H9 (cell line): ENCODE results near the gene PITPNM3. TPM values are rescaled to one million over a fixed set of nuclear protein-coding genes. Genes with fewer than 3 reads are reported as not detected.
A peak's percentile ranks its signal among the peaks of the same experiment; 100 is the strongest.

Source experiments
- DNase-seq: peaks from one replicate; pipeline ENCODE4 v3.0.0-alpha.2; 2017
- H2AFZ ChIP-seq: one replicate; pipeline ENCODE4 v1.6.1; 2013; ENCODE audit warnings: mild to moderate bottlenecking, low read length, control low read depth, moderate library complexity
- H2AK5ac ChIP-seq: 2 replicates; pipeline ENCODE4 v1.6.1; 2013; ENCODE audit warnings: low read length, control low read depth, mixed read lengths; ENCODE audit not compliant: insufficient read length
- H2BK120ac ChIP-seq: one replicate; pipeline ENCODE4 v1.6.1; 2013; ENCODE audit warnings: low read depth, mild to moderate bottlenecking, low read length, control low read depth, inconsistent platforms; ENCODE audit not compliant: poor library complexity, severe bottlenecking
- H2BK12ac ChIP-seq: 2 replicates; pipeline ENCODE4 v1.6.1; 2013; ENCODE audit warnings: low read length, control low read depth, mixed read lengths, low read depth; ENCODE audit not compliant: insufficient read length
- H2BK15ac ChIP-seq: 2 replicates; pipeline ENCODE4 v1.6.1; 2013; ENCODE audit warnings: low read depth, low read length, control low read depth
- H2BK20ac ChIP-seq: one replicate; pipeline ENCODE4 v1.6.1; 2013; ENCODE audit warnings: low read depth, mild to moderate bottlenecking, low read length, control low read depth, inconsistent platforms; ENCODE audit not compliant: poor library complexity, severe bottlenecking
- H2BK5ac ChIP-seq: 2 replicates; pipeline ENCODE4 v1.6.1; 2013; ENCODE audit warnings: low read length, control low read depth, mixed read lengths; ENCODE audit not compliant: insufficient read length
- H3K14ac ChIP-seq: 2 replicates; pipeline ENCODE4 v1.6.1; 2013; ENCODE audit warnings: low read length, control low read depth; ENCODE audit not compliant: insufficient read depth
- H3K18ac ChIP-seq: 2 replicates; pipeline ENCODE4 v1.6.1; 2013; ENCODE audit warnings: low read depth, mild to moderate bottlenecking, mixed read lengths, low read length, control low read depth; ENCODE audit not compliant: insufficient read length
- H3K23ac ChIP-seq: 2 replicates; pipeline ENCODE4 v1.6.1; 2013; ENCODE audit warnings: low read length, control low read depth, mixed read lengths, low read depth; ENCODE audit not compliant: insufficient read length
- H3K23me2 ChIP-seq: 2 replicates; pipeline ENCODE4 v1.6.1; 2013; ENCODE audit warnings: low read depth, mild to moderate bottlenecking, mixed read lengths, low read length, control low read depth; ENCODE audit not compliant: insufficient read length, poor library complexity, severe bottlenecking
- H3K27ac ChIP-seq: 2 replicates; pipeline ENCODE4 v1.5.1; 2013; ENCODE audit warnings: low read length, control low read depth, mixed read lengths, low read depth; ENCODE audit not compliant: insufficient read length
- H3K27me3 ChIP-seq: 2 replicates; pipeline ENCODE4 v1.6.1; 2013; ENCODE audit warnings: low read length, control low read depth, inconsistent platforms; ENCODE audit not compliant: insufficient read depth
- H3K4ac ChIP-seq: 2 replicates; pipeline ENCODE4 v1.6.1; 2013; ENCODE audit warnings: low read depth, mild to moderate bottlenecking, control low read depth, inconsistent platforms, low read length, moderate library complexity
- H3K4me1 ChIP-seq: 2 replicates; pipeline ENCODE4 v1.6.1; 2013; ENCODE audit warnings: low read length, control low read depth, inconsistent platforms; ENCODE audit not compliant: insufficient read depth
- H3K4me2 ChIP-seq: 2 replicates; pipeline ENCODE4 v1.6.1; 2013; ENCODE audit warnings: low read length, control low read depth, mixed read lengths; ENCODE audit not compliant: insufficient read length, insufficient read depth
- H3K56ac ChIP-seq: 2 replicates; pipeline ENCODE4 v1.6.1; 2013; ENCODE audit warnings: low read depth, mild to moderate bottlenecking, mixed read lengths, low read length, control low read depth; ENCODE audit not compliant: insufficient read length
- H3K79me1 ChIP-seq: 2 replicates; pipeline ENCODE4 v1.6.1; 2013; ENCODE audit warnings: low read depth, mild to moderate bottlenecking, moderate library complexity, low read length, control low read depth, inconsistent platforms; ENCODE audit not compliant: insufficient read depth, poor library complexity, severe bottlenecking
- H3K79me2 ChIP-seq: 2 replicates; pipeline ENCODE4 v1.6.1; 2013; ENCODE audit warnings: low read length, control low read depth, inconsistent platforms; ENCODE audit not compliant: insufficient read depth
- H3K9ac ChIP-seq: 2 replicates; pipeline ENCODE4 v1.6.1; 2013; ENCODE audit warnings: low read length, control low read depth, mixed read lengths; ENCODE audit not compliant: insufficient read length; ENCODE audit errors: extremely low read depth
- H3K9me3 ChIP-seq: one replicate; pipeline ENCODE4 v1.6.1; 2013; ENCODE audit warnings: low read depth, low read length, inconsistent platforms; ENCODE audit not compliant: control insufficient read depth
- H3T11ph ChIP-seq: one replicate; pipeline ENCODE4 v1.6.1; 2013; ENCODE audit warnings: mild to moderate bottlenecking, low read length, control low read depth, inconsistent platforms
- H4K20me1 ChIP-seq: one replicate; pipeline ENCODE4 v1.6.1; 2013; ENCODE audit not compliant: control insufficient read depth, insufficient read length, insufficient read depth
- H4K5ac ChIP-seq: 2 replicates; pipeline ENCODE4 v1.6.1; 2013; ENCODE audit warnings: low read depth, mild to moderate bottlenecking, mixed read lengths, low read length, control low read depth; ENCODE audit not compliant: insufficient read length
- H4K8ac ChIP-seq: replicated peaks from 2 replicates; pipeline ENCODE4 v1.6.1; 2013; ENCODE audit warnings: low read length, control low read depth, mixed read lengths, low read depth; ENCODE audit not compliant: insufficient read length
- H4K91ac ChIP-seq: 2 replicates; pipeline ENCODE4 v1.6.1; 2013; ENCODE audit warnings: low read depth, mild to moderate bottlenecking, moderate library complexity, mixed read lengths, low read length, control low read depth; ENCODE audit not compliant: insufficient read length
- H3K27ac Mint-ChIP-seq, 3 experiments: 2 replicates in 2 of 3; 3 replicates in 1 of 3; pipeline ENCODE4 v1.8.0; 2020 to 2021; ENCODE audit warnings: mixed read lengths in 3 of 3, mild to moderate bottlenecking in 1 of 3, moderate library complexity in 1 of 3
- H3K27me3 Mint-ChIP-seq: 2 replicates; pipeline ENCODE4 v1.8.0; 2021; ENCODE audit warnings: low read depth, mild to moderate bottlenecking, moderate library complexity, mixed read lengths
- H3K36me3 Mint-ChIP-seq, 3 experiments: 2 replicates in 2 of 3; 3 replicates in 1 of 3; pipeline ENCODE4 v1.8.0; 2020 to 2021; ENCODE audit warnings: low read depth in 3 of 3, mixed read lengths in 3 of 3; ENCODE audit not compliant: insufficient read depth in 1 of 3
- H3K4me1 Mint-ChIP-seq, 2 experiments: 2 replicates each; pipeline ENCODE4 v1.8.0; 2020; ENCODE audit warnings: mixed read lengths in 2 of 2
- H3K4me3 Mint-ChIP-seq, 2 experiments: 2 replicates in 1 of 2; 3 replicates in 1 of 2; pipeline ENCODE4 v1.8.0; 2020 to 2021; ENCODE audit warnings: mild to moderate bottlenecking in 2 of 2, mixed read lengths in 2 of 2, moderate library complexity in 1 of 2
- H3K9me3 Mint-ChIP-seq, 2 experiments: 2 replicates in 1 of 2; 3 replicates in 1 of 2; pipeline ENCODE4 v1.8.0; 2020; ENCODE audit warnings: mild to moderate bottlenecking in 2 of 2, mixed read lengths in 2 of 2, moderate library complexity in 1 of 2
- WGBS: extraction: QIAGEN DNeasy Blood & Tissue Kit; methylation state at CpG from one replicate; pipeline ENCODE4 v1.1.7; 2013; ENCODE audit warnings: missing lambda C conversion rate, low lambda C conversion rate, mixed read lengths; ENCODE audit not compliant: insufficient read length; ENCODE audit errors: extremely low coverage; 5-methylcytosine and 5-hydroxymethylcytosine counted together
- total RNA-seq: library from RNA; stranded (reverse); gene quantifications from 2 replicates; pipeline ENCODE4 v1.2.1, GENCODE V29; 2021
- TF ChIP-seq, protein P1 (sequence below): fragments of 200-600 bp; sonication (generic); conservative IDR thresholded peaks from 3 replicates; pipeline ENCODE4 v1.8.0; 2021; ENCODE audit warnings: antibody characterized with exemption, mild to moderate bottlenecking

PITPNM3 gene
- total RNA-seq, 1 experiment from 2014 or later, result 3.4 TPM

GRCh38 chr17:6523809-6524355 is 32.5 kb downstream of the PITPNM3 start:
- no peaks in the 10 kb centered on the region for H3K9me3 ChIP-seq
- H2BK15ac ChIP-seq, result no peak overlapping the region
- Mint-ChIP-seq H3K4me3 (no peak overlapping the region), H3K36me3 (peaks cover 0 to 6% (median 3%) of the 10 kb centered on the region in 3 experiments; a peak in 5 of 7 replicates), H3K27ac (no peak overlapping the region; a peak in 1 of 7 replicates), H3K9me3 (peaks cover 0 to 4% of the 10 kb centered on the region in 2 experiments; a peak in 2 of 5 replicates), H3K27me3 (no peaks in the 10 kb centered on the region; the same call in 1 of the 2 replicates), H3K4me1 (peaks cover 8 to 17% of the 10 kb centered on the region in 2 experiments)
- no peaks in the 10 kb centered on the region for H3K79me1 ChIP-seq
- no peak overlapping the region for H2BK5ac ChIP-seq
- H4K5ac ChIP-seq, result no peak overlapping the region
- H3K14ac ChIP-seq, result 0 out of 2 replicates have a peak overlapping the region, but pooled peaks have one; percentile 17
- no peak overlapping the region for H3K23ac ChIP-seq
- no peak overlapping the region for H4K8ac ChIP-seq
- H2BK20ac ChIP-seq, result no peak overlapping the region
- H2BK120ac ChIP-seq, result no peak overlapping the region
- DNase-seq, result peak; percentile 22
- 0 out of 2 replicates have a peak, but pooled peaks cover 2% of the 10 kb centered on the region for H3K4me1 ChIP-seq
- no peak overlapping the region for H3K9ac ChIP-seq
- no peak overlapping the region for H2AFZ ChIP-seq
- no peak overlapping the region for H2BK12ac ChIP-seq
- no peak overlapping the region for H2AK5ac ChIP-seq
- WGBS, result no CpG with 5 or more reads among the region's 8 CpGs
- H3K56ac ChIP-seq, result no peak overlapping the region
- H3K27me3 ChIP-seq, result no peaks in the 10 kb centered on the region
- no peak overlapping the region for H3T11ph ChIP-seq
- H3K79me2 ChIP-seq, result no peaks in the 10 kb centered on the region
- no peak overlapping the region for H4K91ac ChIP-seq
- TF ChIP-seq, protein P1, sequence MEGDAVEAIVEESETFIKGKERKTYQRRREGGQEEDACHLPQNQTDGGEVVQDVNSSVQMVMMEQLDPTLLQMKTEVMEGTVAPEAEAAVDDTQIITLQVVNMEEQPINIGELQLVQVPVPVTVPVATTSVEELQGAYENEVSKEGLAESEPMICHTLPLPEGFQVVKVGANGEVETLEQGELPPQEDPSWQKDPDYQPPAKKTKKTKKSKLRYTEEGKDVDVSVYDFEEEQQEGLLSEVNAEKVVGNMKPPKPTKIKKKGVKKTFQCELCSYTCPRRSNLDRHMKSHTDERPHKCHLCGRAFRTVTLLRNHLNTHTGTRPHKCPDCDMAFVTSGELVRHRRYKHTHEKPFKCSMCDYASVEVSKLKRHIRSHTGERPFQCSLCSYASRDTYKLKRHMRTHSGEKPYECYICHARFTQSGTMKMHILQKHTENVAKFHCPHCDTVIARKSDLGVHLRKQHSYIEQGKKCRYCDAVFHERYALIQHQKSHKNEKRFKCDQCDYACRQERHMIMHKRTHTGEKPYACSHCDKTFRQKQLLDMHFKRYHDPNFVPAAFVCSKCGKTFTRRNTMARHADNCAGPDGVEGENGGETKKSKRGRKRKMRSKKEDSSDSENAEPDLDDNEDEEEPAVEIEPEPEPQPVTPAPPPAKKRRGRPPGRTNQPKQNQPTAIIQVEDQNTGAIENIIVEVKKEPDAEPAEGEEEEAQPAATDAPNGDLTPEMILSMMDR, result no peak
- H3K23me2 ChIP-seq, result no peaks in the 10 kb centered on the region
- H3K4ac ChIP-seq, result no peak overlapping the region
- H3K27ac ChIP-seq, result no peak overlapping the region
- no peak overlapping the region for H3K4me2 ChIP-seq
- peaks cover 2% of the 10 kb centered on the region for H4K20me1 ChIP-seq
- peak overlapping the region; percentile 34 for H3K18ac ChIP-seq
